GM19438 (cell line): ENCODE data around the gene ANKRD28.
"Not testable (repeated sequence)": the region's sequence is repeated elsewhere in the genome, so short reads cannot be mapped to it uniquely, and the experiment has no call there.

ENCODE experiments used
- ATAC-seq: cut with Tn5 transposase; IDR thresholded peaks from one replicate; pipeline ENCODE4 v1.9.1; 2021; ENCODE audit warnings: low read depth; ENCODE audit not compliant: unreplicated experiment

ANKRD28 gene

GRCh38 chr3:15638891-15639262 lies 158.9 kb downstream of the ANKRD28 start:
- ATAC-seq = no peak

DNA sequence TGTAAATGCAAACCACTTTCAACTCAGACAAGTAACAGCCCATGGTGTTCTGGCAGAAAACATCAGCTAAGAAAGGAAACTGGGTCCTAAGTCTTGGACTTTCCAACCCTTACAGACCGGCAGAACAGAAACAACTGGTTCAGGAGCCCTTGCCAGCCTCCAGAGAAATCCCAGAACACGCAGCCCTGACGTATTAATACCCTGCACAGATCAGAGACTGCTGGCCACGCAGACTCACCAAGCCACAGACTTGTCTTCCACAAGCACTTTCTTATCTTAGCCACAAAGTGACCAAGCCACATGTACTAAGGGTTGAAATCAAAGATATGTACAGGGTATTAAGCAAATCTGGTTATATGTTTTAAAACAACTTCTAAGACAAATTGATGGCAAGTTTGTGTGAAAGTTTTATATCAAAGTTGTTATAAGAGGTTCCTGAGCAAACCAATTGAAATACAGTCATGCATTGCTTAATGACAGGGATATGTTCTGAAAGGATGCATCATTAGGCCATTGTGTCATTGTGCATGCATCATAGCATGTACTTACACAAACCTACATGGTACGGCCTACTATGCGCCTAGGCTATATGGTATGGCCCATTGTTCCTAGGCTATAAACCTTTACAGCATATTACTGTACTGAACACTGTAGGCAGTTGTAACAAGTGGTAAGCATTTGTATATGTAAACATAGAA lies 159.4 kb downstream of the ANKRD28 start:
- no peak for ATAC-seq

DNA sequence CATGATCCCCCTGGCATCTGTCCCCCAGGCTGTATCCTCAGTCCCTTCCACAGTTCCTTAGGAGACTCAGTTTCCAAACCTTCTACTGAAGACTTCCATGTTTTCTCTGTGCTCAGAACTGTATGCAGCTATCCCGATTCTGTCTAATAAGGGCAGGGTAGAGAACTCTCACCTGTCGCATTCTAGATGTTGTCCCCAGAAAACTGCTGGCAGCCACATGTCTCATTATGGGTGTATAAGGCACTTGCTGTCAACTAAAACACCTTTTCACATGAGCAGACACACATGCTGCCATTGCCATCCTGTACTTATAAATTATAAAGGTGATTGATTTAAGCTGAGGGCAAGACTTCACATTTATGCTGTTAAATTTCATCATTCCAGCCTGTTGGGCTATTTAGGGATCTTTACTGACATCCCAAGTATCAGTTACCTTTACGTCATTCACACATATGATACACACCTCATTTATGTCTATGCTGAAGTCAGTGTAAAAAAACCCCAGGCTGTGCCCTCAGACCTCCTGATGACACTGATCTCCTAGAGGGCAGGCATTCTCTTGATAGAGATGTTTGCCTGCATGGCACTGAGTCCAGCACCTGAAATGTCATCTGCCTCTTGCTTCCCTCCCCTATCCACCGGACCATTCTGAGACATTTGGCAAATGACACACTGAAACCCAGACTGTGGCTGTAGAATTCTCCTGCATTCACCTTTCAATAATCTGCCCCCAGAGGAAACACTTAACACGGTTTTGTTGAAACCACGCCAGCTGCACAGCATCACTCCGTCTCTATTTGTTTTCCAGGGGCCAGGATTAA lies 160.4 kb downstream of the ANKRD28 start:
- ATAC-seq = no peak

GRCh38 chr3:15636028-15636709 lies 161.6 kb downstream of the ANKRD28 start:
- ATAC-seq = peak; percentile 62

DNA sequence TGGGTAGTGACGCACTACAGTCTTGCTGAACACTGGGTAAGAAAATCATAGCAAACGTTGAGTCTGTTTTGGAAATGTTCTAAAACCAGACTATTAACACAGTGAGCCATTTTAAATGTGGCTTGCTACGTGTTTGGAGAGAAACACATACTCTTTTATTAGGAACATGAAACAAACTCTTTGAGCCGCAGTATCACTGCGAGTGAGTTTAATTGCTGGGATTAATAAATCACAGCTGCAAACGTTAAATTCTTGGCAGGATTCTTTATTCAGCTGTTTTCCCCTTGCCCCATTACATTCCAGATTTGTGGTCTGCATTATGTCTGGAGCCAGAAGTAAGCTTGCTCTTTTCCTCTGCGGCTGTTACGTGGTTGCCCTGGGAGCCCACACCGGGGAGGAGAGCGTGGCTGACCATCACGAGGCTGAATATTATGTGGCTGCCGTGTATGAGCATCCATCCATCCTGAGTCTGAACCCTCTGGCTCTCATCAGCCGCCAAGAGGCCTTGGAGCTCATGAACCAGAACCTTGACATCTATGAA lies 162.6 kb downstream of the ANKRD28 start:
- ATAC-seq = no peak

GRCh38 chr3:15634671-15635070 lies 163.1 kb downstream of the ANKRD28 start:
- ATAC-seq = no peak

- ATAC-seq = no peak
Measured at GRCh38 chr3:15633766-15634598, 163.8 kb downstream of the ANKRD28 start.

GRCh38 chr3:15633159-15633558 lies 164.6 kb downstream of the ANKRD28 start:
- no peak for ATAC-seq

GRCh38 chr3:15632212-15632580 lies 165.6 kb downstream of the ANKRD28 start:
- no peak for ATAC-seq

- ATAC-seq = no peak
Measured at GRCh38 chr3:15631426-15632211, 166.2 kb downstream of the ANKRD28 start.

GRCh38 chr3:15630646-15631350 lies 167.0 kb downstream of the ANKRD28 start:
- ATAC-seq = peak; percentile 34

DNA sequence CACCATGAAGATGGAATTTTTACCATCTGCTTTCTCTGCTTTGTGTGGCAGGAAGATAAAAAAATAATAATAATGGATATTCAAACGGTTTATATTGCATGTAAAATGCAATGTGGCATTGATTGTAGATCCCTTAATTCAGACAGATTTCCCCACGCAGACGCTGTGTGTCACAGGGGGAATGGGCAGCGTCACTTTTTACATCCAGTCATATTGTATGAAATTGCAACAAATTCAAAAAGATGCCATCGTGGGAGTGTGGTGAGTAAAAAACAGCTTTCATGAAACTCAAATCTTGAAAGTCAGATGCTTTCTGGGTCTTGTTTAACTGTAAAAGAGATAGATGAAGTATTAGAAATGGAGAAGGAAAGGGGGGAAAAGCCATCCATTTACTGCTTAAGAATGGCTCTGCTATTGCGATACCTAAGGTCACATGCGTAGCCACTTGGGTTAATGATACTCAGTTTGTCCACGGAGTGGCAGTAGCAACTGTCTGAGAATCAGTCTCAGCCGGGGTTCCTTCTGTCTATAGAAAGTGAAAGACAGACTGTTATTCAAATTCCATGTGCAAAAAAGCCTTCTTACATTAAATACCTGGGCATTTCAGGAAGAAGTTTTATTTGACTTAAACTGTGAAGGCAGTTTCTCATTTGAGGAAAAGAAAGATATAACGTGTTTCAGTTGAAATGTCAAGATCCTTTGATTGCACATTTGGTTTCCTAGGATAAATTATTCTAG lies 167.8 kb downstream of the ANKRD28 start:
- peak; percentile 97 for ATAC-seq

DNA sequence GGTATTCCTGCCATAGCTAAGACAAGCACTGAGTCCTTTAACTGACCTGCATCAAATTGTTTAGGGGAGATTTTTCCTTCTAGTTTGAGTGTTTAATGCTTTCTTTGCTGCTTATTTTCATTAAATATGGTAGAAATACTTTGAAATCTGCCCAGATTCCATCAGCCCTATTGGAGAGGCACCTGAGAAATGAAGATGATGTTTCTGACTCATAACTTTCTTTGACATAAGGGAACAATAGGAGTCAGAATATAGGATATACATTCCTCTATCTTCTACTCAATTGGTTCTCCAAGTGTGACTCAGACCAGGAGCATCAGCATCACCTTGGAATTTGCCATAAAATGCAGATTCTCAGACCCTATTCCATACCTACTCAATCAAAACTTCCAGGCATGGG lies 168.8 kb downstream of the ANKRD28 start:
- ATAC-seq = no peak

GRCh38 chr3:15623535-15624440 lies 174.0 kb downstream of the ANKRD28 start:
- no peak for ATAC-seq

DNA sequence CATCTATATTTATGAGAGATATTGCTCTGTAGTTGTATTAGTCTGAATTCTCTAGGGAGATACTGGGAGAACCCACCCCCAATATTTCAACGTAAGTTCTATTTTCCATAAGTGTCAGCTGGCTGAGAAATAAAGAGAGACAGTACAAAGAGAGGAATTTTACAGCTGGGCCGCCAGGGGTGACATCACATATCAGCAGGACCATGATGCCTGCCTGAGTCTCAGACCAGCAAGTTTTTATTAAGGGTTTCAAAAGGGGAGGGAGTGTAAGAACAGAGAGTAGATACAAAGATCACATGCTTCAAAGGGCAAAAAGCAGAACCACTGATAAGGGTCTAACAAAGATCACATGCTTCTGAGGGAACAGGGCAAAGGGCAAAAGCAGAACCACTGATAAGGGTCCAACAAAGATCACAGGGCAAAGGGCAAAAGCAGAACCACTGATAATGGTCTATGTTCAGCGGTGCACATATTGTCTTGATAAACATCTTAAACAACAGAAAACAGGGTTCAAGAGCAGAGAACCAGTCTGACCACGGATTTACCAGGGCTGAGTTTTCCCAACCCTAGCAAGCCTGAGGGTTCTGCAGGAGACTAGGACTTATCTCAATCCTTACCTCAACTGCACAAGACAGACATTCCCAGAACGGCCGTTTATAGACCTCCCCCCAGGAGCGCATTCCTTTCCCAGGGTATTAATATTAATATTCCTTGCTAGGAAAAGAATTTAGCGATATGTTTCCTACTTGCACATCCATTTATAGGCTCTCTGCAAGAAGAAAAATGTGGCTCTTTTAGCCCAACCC lies 177.9 kb downstream of the ANKRD28 start:
- not testable (repeated sequence) for ATAC-seq
